Measurements from ENCODE around the gene PYY. TPM values are rescaled to one million over a fixed set of nuclear protein-coding genes. Genes with fewer than 3 reads are reported as not detected.

The PYY gene
- total RNA-seq, 1 donor from 2014 or later, result not detected

DNA sequence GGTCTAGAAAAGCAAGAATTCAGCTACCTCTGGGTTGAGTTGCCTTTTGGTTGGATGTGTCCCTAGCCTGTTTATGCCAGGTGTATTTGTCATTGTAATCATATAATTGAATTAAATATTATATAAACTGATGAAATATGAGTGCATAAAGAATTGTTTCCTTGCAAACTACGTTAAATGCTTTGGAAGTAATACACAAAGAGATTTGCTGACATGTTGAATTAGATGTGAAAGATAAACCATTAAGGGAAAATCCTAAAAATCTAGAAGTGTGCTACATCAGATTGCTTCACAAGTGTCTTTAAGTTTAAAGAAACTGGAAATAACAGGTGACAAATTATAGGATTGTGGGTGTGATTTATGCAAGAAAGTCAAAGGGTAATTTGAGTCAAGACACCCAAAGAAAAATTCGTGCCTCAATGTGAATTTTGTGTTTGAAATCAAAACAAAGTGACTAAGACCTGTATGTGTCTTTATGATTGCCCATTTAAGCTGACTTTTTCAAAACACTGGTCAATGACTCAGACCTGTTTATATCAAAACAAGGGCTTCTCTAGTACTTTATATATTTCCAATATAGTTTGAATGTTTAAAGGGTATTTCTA lies 5.1 kb upstream of the PYY start:
- H3K4me3 Mint-ChIP-seq, result no peak overlapping the region
- TF ChIP-seq, protein P1, sequence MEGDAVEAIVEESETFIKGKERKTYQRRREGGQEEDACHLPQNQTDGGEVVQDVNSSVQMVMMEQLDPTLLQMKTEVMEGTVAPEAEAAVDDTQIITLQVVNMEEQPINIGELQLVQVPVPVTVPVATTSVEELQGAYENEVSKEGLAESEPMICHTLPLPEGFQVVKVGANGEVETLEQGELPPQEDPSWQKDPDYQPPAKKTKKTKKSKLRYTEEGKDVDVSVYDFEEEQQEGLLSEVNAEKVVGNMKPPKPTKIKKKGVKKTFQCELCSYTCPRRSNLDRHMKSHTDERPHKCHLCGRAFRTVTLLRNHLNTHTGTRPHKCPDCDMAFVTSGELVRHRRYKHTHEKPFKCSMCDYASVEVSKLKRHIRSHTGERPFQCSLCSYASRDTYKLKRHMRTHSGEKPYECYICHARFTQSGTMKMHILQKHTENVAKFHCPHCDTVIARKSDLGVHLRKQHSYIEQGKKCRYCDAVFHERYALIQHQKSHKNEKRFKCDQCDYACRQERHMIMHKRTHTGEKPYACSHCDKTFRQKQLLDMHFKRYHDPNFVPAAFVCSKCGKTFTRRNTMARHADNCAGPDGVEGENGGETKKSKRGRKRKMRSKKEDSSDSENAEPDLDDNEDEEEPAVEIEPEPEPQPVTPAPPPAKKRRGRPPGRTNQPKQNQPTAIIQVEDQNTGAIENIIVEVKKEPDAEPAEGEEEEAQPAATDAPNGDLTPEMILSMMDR (IDR thresholded peaks at IDR 0.05), result no peak
- peaks cover 38% of the 10 kb centered on the region for H3K27me3 Mint-ChIP-seq
- H3K9me3 Mint-ChIP-seq, result no peaks in the 10 kb centered on the region
- peaks cover 5% of the 10 kb centered on the region for H3K4me1 Mint-ChIP-seq
- ChIA-PET POLR2A (no interaction called here), CTCF (interaction anchor here (1.0 kb wide), 1 partner anchor 15 kb away, joined by 3 read pairs; no protein-coding TSS in a partner anchor)
- ATAC-seq (ENCODE audit: low read depth), result no peak
- H3K36me3 Mint-ChIP-seq (ENCODE audit: low read depth), result no peaks in the 10 kb centered on the region
- intact Hi-C loops (cut with micrococcal nuclease), result no loop called here
- no peak overlapping the region for H3K27ac Mint-ChIP-seq
- DNase-seq, result no peak

DNA sequence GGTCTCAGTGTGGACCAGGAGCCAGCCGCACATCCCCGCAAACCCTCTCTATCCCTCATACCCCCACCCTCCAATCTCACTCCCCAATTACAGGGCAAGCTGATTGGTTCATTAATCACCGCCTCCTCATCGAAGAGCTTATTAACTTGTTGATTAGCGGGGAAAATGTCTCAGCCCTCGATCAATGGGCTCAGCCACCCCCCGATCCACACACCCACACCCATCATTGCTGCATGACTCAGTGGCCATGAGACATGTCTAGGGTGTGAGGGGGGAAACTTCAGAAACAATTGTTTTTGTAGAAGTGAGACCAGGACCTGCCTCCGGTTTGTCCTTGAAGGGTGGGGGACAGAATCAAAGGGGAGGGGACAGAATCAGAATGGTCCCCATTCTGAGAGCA lies 2.5 kb upstream of the PYY start:
- Mint-ChIP-seq H3K4me3 (no peak overlapping the region), H3K9me3 (no peaks in the 10 kb centered on the region), H3K4me1 (peaks cover 6% of the 10 kb centered on the region), H3K36me3 (ENCODE audit: low read depth) (no peaks in the 10 kb centered on the region), H3K27ac (no peak overlapping the region), H3K27me3 (peaks cover 45% of the 10 kb centered on the region)
- ATAC-seq (ENCODE audit: low read depth), result no peak
- no peak for DNase-seq
- CTCF ChIA-PET, result no interaction called here
- TF ChIP-seq, protein P1 (IDR thresholded peaks at IDR 0.05), result no peak
- POLR2A ChIA-PET, result no interaction called here
- intact Hi-C loops (cut with micrococcal nuclease), result no loop called here

GRCh38 chr17:43952724-43953666 lies 745 bp downstream of the PYY start:
- H3K9me3 Mint-ChIP-seq, result no peaks in the 10 kb centered on the region
- CTCF ChIA-PET, result no interaction called here
- peaks cover 60% of the 10 kb centered on the region for H3K27me3 Mint-ChIP-seq
- H3K4me1 Mint-ChIP-seq, result peaks cover 6% of the 10 kb centered on the region
- ATAC-seq (ENCODE audit: low read depth) (no peak), DNase-seq (no peak)
- intact Hi-C loops (cut with micrococcal nuclease), result no loop called here
- TF ChIP-seq, protein P1 (IDR thresholded peaks at IDR 0.05), result no peak
- POLR2A ChIA-PET, result no interaction called here
- no peaks in the 10 kb centered on the region for H3K36me3 Mint-ChIP-seq (ENCODE audit: low read depth)
- peak overlapping the region; percentile 35 for H3K4me3 Mint-ChIP-seq
- H3K27ac Mint-ChIP-seq, result no peak overlapping the region

GRCh38 chr17:43952351-43952723 lies 1.4 kb downstream of the PYY start:
- intact Hi-C loops (cut with micrococcal nuclease), result no loop called here
- H3K27ac Mint-ChIP-seq, result no peak overlapping the region
- DNase-seq (no peak), ATAC-seq (ENCODE audit: low read depth) (no peak)
- peaks cover 6% of the 10 kb centered on the region for H3K4me1 Mint-ChIP-seq
- H3K27me3 Mint-ChIP-seq, result peaks cover 60% of the 10 kb centered on the region
- POLR2A ChIA-PET, result no interaction called here
- CTCF ChIA-PET, result no interaction called here
- H3K9me3 Mint-ChIP-seq, result no peaks in the 10 kb centered on the region
- H3K4me3 Mint-ChIP-seq, result no peak overlapping the region
- TF ChIP-seq, protein P1 (IDR thresholded peaks at IDR 0.05), result no peak
- no peaks in the 10 kb centered on the region for H3K36me3 Mint-ChIP-seq (ENCODE audit: low read depth)

DNA sequence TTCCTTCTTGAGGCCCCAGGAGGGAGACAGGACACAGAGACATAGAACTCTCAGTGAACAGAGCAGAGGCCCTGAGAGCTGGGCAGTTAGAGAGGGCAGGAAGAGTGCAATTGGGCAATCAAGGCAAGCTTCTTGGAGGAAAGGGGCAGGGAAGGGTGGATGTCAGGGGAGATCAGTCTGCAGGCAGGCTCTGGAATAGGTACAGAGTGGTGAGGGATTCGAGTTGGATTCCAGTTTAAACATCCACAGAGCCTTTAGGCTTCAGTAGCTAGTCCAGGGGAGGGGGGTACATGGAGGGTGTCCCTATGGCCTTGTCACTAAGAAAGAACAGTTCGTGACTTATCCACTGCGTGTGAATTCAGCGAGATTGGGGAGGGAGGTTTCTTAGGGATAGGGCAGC lies 2.0 kb downstream of the PYY start:
- ChIA-PET CTCF (no interaction called here), POLR2A (no interaction called here)
- Mint-ChIP-seq H3K4me1 (peaks cover 6% of the 10 kb centered on the region), H3K36me3 (ENCODE audit: low read depth) (no peaks in the 10 kb centered on the region), H3K4me3 (no peak overlapping the region), H3K27me3 (peaks cover 60% of the 10 kb centered on the region), H3K9me3 (no peaks in the 10 kb centered on the region), H3K27ac (no peak overlapping the region)
- DNase-seq (no peak), ATAC-seq (ENCODE audit: low read depth) (no peak)
- intact Hi-C loops (cut with micrococcal nuclease), result no loop called here
- TF ChIP-seq, protein P1 (IDR thresholded peaks at IDR 0.05), result no peak
